ENCODE results near the gene RGPD3.
"Not testable (repeated sequence)": the region's sequence is repeated elsewhere in the genome, so short reads cannot be mapped to it uniquely, and the experiment has no call there.

The RGPD3 gene

DNA sequence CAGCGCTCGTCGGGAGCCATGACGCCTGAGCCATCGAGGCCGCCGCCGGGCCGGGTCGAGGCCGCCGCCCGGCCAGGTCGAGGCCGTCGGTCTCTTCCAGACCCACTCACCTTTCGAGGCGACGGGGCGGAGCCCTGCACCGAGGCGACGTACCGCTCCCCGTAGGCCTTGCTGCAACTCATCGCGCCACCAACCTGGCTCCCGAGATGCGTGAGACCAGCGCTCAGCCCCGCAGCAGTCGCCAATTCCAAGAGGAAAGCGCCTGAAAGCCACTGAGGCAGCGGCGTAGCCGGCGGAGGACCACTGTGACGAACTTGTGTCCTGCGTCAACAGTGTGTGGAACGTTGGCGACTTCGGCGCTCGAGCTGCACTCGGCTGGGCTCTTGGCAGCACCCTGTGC, at the start of gene RGPD3:
Gene RGPD3, minus strand, starts transcription at position 307 of the 400 bp plus-strand sequence. Its CDS starts 125 bp downstream, at position 182.
- DNase-seq (ENCODE audit: low read depth in 2 of 2) = not testable (repeated sequence)

DNA sequence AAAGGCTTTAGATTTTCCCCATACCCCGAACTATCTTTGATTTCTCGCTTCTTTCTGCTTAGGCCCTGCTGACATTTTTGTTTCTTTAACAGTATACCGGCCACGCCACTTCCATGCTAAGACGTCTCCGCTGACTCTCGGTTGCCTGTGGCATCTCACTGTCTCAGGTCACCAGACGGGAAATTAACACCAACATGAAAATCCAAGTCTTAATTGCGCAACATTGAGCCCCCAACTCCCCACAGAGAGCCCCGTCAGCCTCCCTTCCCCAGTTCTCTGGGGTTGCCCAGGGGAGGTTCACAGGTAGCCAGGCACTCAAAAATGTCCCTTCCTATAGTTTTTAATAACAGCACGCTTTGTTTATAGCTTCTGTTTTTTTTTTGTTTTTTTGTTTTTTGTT, 49.1 kb upstream of the RGPD3 start:
- no peak for DNase-seq (ENCODE audit: low read depth in 2 of 2)

DNA sequence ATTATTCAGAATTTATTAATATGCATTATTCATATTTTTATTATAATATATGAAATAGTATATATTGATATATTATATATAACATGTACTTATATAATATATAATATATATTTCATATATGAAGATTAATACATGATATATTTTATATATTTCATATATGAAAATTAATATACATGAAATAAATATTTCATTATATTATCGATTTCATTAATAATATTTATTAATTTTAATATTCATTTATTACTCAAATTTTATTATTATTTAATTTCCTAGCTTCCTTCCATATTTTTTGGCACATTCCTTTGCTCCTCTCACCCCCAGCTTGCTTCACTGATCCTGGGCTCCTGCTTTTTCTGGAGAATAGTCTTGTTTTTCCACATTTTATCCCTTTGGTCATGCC, 48.7 kb upstream of the RGPD3 start:
- DNase-seq (ENCODE audit: low read depth in 2 of 2) = no peak

- no peak for DNase-seq (ENCODE audit: low read depth in 2 of 2)
Measured at GRCh38 chr2:106516436-106516835, 48.2 kb upstream of the RGPD3 start.

- DNase-seq (ENCODE audit: low read depth in 2 of 2) = not testable (repeated sequence)
Measured at GRCh38 chr2:106514827-106515226, 46.6 kb upstream of the RGPD3 start.

GRCh38 chr2:106513391-106513790, 45.2 kb upstream of the RGPD3 start:
- DNase-seq (ENCODE audit: low read depth in 2 of 2) = not testable (repeated sequence)

- DNase-seq (ENCODE audit: low read depth in 2 of 2) = not testable (repeated sequence)
Measured at GRCh38 chr2:106511934-106512333, 43.7 kb upstream of the RGPD3 start.

DNA sequence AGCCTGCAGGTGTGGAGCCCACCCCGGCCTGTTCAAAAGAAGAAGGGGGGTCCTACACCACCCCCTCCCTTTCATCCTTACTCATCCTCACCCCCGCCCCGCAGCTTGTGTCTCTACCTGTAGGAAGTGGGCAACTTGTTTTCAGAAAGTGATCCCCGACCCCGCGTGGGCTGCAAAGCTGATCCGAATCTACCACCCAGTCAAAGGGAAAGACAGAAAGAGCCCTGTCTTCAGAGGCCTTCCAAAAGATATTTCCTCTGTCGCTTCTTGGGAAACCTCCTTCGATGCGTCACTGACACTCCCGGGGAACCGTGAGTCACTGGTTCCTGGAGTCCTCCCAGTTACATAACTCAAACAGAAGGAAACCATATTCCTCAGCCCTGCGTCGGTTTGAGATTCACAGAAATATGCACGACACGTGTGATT, 43.3 kb upstream of the RGPD3 start:
- DNase-seq (ENCODE audit: low read depth in 2 of 2) = peak; percentile 16 to 30

DNA sequence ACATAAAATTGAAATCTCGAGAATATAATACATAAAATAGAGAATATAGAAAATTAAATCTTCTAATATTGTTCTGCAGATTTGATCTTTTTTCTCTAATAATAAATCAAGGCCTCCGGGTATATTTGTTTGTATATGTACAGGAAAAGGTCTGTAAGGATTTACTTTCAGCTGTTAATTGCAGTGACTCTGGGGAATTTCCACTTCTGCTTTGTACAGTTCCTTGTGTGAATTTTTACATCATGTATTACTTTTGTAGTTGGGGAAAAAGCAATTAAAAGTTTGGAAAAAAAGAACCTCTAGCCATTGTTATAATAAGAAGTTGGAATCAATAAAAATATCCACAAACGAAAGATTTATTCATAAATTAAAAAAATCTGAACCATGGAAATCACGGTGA, 42.6 kb upstream of the RGPD3 start:
- not testable (repeated sequence) for DNase-seq (ENCODE audit: low read depth in 2 of 2)

GRCh38 chr2:106509374-106509770, 41.2 kb upstream of the RGPD3 start:
- DNase-seq (ENCODE audit: low read depth in 2 of 2) = not testable (repeated sequence)

GRCh38 chr2:106508660-106509373, 40.6 kb upstream of the RGPD3 start:
- not testable (repeated sequence) for DNase-seq (ENCODE audit: low read depth in 2 of 2)

- not testable (repeated sequence) for DNase-seq (ENCODE audit: low read depth in 2 of 2)
Measured at GRCh38 chr2:106506002-106506687, 37.9 kb upstream of the RGPD3 start.

- not testable (repeated sequence) for DNase-seq (ENCODE audit: low read depth in 2 of 2)
Measured at GRCh38 chr2:106504787-106505186, 36.6 kb upstream of the RGPD3 start.

- DNase-seq (ENCODE audit: low read depth in 2 of 2) = not testable (repeated sequence)
Measured at GRCh38 chr2:106504192-106504591, 36.0 kb upstream of the RGPD3 start.

GRCh38 chr2:106502351-106502750, 34.1 kb upstream of the RGPD3 start:
- not testable (repeated sequence) for DNase-seq (ENCODE audit: low read depth in 2 of 2)

- DNase-seq (ENCODE audit: low read depth in 2 of 2) = not testable (repeated sequence)
Measured at GRCh38 chr2:106500350-106500749, 32.1 kb upstream of the RGPD3 start.

GRCh38 chr2:106498549-106498948, 30.3 kb upstream of the RGPD3 start:
- DNase-seq (ENCODE audit: low read depth in 2 of 2) = not testable (repeated sequence)

GRCh38 chr2:106492913-106493312, 24.7 kb upstream of the RGPD3 start:
- DNase-seq (ENCODE audit: low read depth in 2 of 2) = not testable (repeated sequence)

GRCh38 chr2:106492399-106492798, 24.2 kb upstream of the RGPD3 start:
- DNase-seq (ENCODE audit: low read depth in 2 of 2) = not testable (repeated sequence)

- DNase-seq (ENCODE audit: low read depth in 2 of 2) = not testable (repeated sequence)
Measured at GRCh38 chr2:106489701-106490100, 21.5 kb upstream of the RGPD3 start.

- not testable (repeated sequence) for DNase-seq (ENCODE audit: low read depth in 2 of 2)
Measured at GRCh38 chr2:106487386-106488191, 19.4 kb upstream of the RGPD3 start.

Data from stimulated activated CD4-positive, alpha-beta T cell treated with anti-CD3 and anti-CD28 coated beads, Interleukin-4, amount 100 ng/mL, for 48 hours (primary cell).